Measurements from ENCODE around the gene SNHG17.
"Not testable (repeated sequence)": the region's sequence is repeated elsewhere in the genome, so short reads cannot be mapped to it uniquely, and the experiment has no call there.

Gene SNHG17

DNA sequence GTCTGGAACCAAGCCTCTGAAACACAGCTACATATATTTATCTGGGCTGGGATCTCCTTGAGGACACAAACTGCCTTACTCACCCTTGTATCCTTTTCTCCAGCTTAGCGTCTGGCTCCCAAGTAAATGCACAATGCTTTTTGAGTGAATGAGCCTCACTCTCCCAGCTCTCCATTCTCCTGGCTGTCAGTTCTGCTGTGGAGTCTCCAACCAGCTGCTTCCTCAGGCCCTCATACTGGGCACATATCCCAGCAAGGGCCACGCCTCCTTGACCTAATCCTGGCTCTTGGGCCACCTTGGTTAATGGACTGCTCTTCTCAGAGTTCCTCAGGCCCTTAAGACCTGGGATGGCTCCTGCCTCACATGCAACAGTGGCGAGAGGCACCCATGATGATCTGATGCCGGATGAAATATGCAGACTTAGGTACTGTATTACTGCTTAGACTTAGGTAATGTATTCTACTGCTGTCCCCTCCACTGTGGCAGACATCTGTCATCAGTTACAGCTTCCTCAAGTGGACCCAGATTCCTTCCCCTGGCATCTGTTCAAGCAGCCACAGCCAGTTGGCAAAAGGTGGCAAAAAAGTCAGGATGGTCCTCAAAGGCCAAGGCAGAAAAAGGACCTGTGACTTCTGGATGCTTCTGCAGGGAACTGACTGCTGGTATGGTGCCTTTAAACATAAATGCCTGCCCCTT lies 16.5 kb downstream of the SNHG17 start:
- H3K36me3 ChIP-seq (ENCODE audit: insufficient read depth, low read length): peaks cover 41% of the 10 kb centered on the region
- no peak overlapping the region for H3K9ac ChIP-seq (ENCODE audit: low read depth, low read length)
- H3K4me1 ChIP-seq (ENCODE audit: insufficient read depth, low read length): peaks cover 8% of the 10 kb centered on the region
- no peaks in the 10 kb centered on the region for H3K9me3 ChIP-seq (ENCODE audit: control insufficient read depth, insufficient read depth, low read length)

DNA sequence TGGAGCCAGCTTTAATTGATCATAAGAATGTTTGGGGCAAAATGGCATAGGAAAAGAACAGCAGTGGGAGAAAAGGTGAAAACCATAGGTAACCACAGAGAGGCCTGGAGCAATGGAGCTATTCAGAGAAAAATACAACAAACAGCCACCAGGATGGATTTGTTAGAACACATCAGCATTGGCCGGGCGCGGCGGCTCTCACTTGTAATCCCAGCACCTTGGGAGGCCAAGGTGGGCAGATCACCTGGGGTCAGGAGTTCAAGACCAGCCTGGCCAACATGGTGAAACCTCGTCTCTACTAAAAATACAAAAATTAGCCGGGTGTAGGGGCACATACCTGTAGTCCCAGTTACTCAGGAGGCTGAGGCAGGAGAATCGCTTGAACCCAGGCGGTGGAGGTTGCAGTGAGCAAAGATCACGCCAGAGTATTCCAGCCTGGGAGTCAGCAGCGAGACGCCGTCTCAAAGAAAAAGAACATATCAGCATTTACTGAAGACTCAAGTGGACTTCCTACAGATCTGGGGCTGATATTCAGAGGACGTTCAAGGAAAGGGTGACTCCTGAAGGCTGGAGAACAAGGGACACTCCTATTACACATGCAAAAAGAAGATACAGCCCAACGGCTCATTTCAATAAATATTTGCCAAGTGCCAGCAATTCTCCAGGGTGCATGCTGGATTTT lies 20.2 kb downstream of the SNHG17 start:
- Histone ChIP-seq H3K9me3 (ENCODE audit: control insufficient read depth, insufficient read depth, low read length) (no peaks in the 10 kb centered on the region), H3K4me1 (ENCODE audit: insufficient read depth, low read length) (peaks cover 8% of the 10 kb centered on the region), H3K36me3 (ENCODE audit: insufficient read depth, low read length) (peaks cover 17% of the 10 kb centered on the region; the same call in 1 of the 2 replicates), H3K9ac (ENCODE audit: low read depth, low read length) (no peak overlapping the region)

DNA sequence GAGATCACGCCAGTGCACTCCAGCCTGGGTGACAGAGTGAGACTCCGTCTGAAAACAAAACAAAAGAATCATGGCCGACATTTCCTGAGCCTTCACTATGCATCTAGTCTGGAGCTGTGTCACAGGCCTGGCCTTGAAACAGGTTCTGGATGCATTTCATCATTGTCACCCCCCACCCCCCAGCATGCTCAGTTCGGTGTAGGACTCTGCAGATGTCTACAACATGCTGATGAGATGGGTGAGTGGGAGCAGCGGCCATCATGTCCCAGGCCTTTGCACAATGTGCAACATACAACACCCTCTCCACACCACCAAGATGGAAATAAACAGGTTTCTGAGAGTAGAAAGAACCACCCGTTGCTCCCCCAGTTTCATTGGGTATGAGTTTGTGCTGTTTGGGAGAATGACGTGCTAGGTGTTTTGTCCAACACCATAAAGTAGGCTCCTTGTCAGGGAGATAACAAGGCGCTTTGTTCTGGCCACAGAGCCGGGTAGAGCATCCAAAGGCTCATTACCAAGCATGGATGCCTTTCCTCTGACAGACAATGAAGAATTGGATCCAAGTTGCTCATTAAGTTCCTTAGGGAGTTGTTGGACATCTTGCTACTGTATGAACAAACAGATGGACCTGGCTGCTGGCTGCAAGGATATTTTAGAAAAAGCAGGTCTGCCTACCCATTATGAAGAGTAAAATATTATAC lies 22.1 kb downstream of the SNHG17 start:
- peaks cover 8% of the 10 kb centered on the region for H3K4me1 ChIP-seq (ENCODE audit: insufficient read depth, low read length)
- no peak overlapping the region for H3K9ac ChIP-seq (ENCODE audit: low read depth, low read length)
- H3K9me3 ChIP-seq (ENCODE audit: control insufficient read depth, insufficient read depth, low read length): no peaks in the 10 kb centered on the region
- peaks cover 9% of the 10 kb centered on the region; the same call in 1 of the 2 replicates for H3K36me3 ChIP-seq (ENCODE audit: insufficient read depth, low read length)

DNA sequence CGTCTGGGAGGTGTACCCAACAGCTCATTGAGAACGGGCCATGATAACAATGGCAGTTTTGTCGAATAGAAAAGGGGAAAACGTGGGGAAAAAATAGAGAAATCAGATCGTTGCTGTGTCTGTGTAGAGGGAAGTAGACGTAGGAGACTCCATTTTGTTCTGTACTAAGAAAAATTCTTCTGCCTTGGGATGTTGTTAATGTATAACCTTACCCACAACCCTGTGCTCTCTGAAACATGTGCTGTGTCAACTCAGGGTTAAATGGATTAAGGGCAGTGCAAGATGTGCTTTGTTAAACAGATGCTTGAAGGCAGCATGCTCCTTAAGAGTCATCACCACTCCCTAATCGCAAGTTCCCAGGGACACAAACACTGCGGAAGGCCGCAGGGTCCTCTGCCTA lies 27.3 kb downstream of the SNHG17 start:
- H3K9me3 ChIP-seq (ENCODE audit: control insufficient read depth, insufficient read depth, low read length); H3K36me3 ChIP-seq (ENCODE audit: insufficient read depth, low read length); H3K4me1 ChIP-seq (ENCODE audit: insufficient read depth, low read length); H3K9ac ChIP-seq (ENCODE audit: low read depth, low read length): not testable (repeated sequence)

DNA sequence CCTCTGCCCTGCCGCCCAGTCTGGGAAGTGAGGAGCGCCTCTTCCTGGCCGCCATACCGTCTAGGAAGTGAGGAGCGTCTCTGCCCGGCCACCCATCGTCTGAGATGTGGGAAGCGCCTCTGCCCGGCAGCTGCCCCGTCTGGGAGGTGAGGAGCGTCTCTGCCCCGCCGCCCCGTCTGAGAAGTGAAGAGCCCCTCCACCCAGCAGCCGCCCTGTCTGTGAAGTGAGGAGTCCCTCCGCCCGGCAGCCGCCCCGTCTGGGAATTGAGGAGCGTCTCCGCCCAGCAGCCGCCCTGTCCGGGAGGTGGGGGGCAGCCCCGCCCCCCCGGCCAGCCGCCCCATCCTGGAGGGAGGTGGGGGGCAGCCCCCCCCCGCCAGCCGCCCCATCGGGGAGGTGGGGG lies 27.8 kb downstream of the SNHG17 start:
- Histone ChIP-seq H3K36me3 (ENCODE audit: insufficient read depth, low read length) (no peaks in the 10 kb centered on the region; the same call in 1 of the 2 replicates), H3K9ac (ENCODE audit: low read depth, low read length) (no peak overlapping the region), H3K9me3 (ENCODE audit: control insufficient read depth, insufficient read depth, low read length) (peaks cover 3% of the 10 kb centered on the region; the same call in 1 of the 2 replicates), H3K4me1 (ENCODE audit: insufficient read depth, low read length) (no peaks in the 10 kb centered on the region)

DNA sequence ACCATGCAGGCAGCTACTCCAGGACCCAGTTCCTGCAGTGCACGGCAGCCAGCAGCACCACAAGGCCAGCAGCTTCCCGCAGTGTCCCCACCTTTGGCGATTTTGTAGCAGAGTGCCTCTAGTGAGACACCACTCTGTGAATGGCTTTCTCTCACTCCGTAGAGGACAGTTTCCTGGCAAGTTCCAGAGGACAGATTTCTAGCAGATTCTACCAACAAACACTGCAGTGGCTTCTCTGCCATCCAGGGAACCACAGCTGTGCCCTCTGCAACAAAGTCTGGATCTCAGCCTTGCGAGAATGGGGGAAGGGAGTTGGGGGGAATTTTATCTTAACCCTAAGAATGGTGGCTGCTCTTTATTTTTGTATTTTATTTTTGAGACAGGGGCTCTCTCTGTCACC lies 28.7 kb downstream of the SNHG17 start:
- Histone ChIP-seq H3K36me3 (ENCODE audit: insufficient read depth, low read length) (no peaks in the 10 kb centered on the region; the same call in 1 of the 2 replicates), H3K9ac (ENCODE audit: low read depth, low read length) (no peak overlapping the region), H3K4me1 (ENCODE audit: insufficient read depth, low read length) (no peaks in the 10 kb centered on the region), H3K9me3 (ENCODE audit: control insufficient read depth, insufficient read depth, low read length) (peaks cover 3% of the 10 kb centered on the region; the same call in 1 of the 2 replicates)

DNA sequence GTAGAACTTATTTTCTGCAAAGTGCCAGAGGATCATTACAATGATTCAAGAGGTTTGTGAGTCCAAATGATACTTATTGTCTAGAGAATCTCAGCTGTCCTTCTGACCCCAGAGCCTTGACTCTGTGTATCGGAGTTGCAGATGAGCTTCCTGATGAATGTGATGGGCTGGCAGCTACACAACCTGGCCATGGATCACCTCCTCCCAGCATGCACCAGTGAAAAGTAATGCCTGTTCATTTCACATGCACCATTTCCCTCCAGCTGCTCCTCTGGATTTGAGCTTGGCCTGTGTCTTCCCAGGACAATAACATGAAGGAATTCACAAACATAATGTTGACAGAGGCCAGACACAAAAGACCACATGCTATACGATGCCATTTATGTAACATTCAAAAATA lies 30.0 kb downstream of the SNHG17 start:
- H3K9ac ChIP-seq (ENCODE audit: low read depth, low read length): no peak overlapping the region
- no peaks in the 10 kb centered on the region; the same call in 1 of the 2 replicates for H3K36me3 ChIP-seq (ENCODE audit: insufficient read depth, low read length)
- H3K4me1 ChIP-seq (ENCODE audit: insufficient read depth, low read length): no peaks in the 10 kb centered on the region

DNA sequence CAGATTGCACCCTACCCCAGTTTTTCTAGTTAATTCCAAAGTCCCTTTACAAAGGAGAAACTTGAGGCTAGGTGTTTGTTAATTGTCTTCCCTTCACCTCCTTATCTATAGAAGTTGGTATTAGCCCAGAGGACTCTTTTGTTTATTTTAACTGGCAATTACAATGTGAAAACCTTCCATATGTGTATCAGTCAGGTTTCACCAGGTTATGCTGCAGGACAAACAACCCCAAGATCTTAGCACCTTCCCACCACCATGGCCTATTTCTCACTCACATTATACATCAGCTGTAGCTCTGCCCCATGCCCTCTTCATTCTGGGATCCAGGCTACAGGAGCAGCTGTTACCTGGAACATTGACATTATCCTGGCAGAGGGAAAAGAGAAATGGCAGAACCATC lies 31.1 kb downstream of the SNHG17 start:
- Histone ChIP-seq H3K4me1 (ENCODE audit: insufficient read depth, low read length) (no peaks in the 10 kb centered on the region), H3K9ac (ENCODE audit: low read depth, low read length) (no peak overlapping the region), H3K9me3 (ENCODE audit: control insufficient read depth, insufficient read depth, low read length) (peaks cover 3% of the 10 kb centered on the region; the same call in 1 of the 2 replicates), H3K36me3 (ENCODE audit: insufficient read depth, low read length) (no peaks in the 10 kb centered on the region; the same call in 1 of the 2 replicates)

More for the DNA sequence above, 30.0 kb downstream of the SNHG17 start:
- H3K9me3 ChIP-seq (ENCODE audit: control insufficient read depth, insufficient read depth, low read length): peaks cover 3% of the 10 kb centered on the region; the same call in 1 of the 2 replicates

DNA sequence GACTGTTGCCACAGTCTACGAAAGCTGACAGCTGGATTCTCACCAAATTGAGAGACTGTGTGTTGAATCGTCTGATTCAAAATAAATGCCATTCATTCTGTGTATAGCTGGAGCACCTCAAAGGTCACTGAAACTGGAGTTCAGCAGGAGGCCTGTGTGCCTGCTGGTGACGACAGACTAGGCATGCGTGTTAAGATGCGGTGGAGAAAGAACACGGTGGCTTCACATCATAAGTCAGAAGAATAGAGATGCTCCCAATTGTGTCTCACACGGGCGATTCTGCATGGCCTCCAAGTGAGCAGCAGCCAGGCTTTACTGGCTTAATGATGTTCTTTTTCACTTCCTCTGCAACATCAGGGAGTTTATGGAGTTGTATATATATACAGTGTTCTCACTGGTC lies 32.3 kb downstream of the SNHG17 start:
- Histone ChIP-seq H3K4me1 (ENCODE audit: insufficient read depth, low read length) (no peaks in the 10 kb centered on the region), H3K9me3 (ENCODE audit: control insufficient read depth, insufficient read depth, low read length) (peaks cover 3% of the 10 kb centered on the region; the same call in 1 of the 2 replicates), H3K9ac (ENCODE audit: low read depth, low read length) (no peak overlapping the region), H3K36me3 (ENCODE audit: insufficient read depth, low read length) (no peaks in the 10 kb centered on the region; the same call in 1 of the 2 replicates)

DNA sequence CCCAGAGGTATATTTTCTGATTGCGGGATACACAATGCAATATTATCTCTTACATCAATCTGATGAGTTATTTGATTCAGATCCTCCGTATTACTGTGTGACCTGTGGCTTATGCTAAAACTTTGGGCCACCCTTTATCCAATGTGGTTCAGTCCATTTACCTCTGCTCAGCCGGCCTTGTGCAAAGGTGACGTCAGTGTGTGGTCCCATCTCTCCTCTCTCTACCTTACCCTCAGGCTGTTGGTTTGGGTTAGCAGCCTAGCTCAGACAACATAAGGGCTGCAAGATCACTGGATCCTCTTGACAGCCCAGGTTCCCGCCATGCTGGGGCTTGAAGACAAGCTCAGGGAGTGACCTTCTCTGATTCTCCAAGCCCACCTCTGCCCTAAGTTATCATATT lies 33.0 kb downstream of the SNHG17 start:
- no peaks in the 10 kb centered on the region; the same call in 1 of the 2 replicates for H3K36me3 ChIP-seq (ENCODE audit: insufficient read depth, low read length)
- H3K9me3 ChIP-seq (ENCODE audit: control insufficient read depth, insufficient read depth, low read length): peaks cover 3% of the 10 kb centered on the region; the same call in 1 of the 2 replicates
- H3K9ac ChIP-seq (ENCODE audit: low read depth, low read length): no peak overlapping the region
- H3K4me1 ChIP-seq (ENCODE audit: insufficient read depth, low read length): no peaks in the 10 kb centered on the region

DNA sequence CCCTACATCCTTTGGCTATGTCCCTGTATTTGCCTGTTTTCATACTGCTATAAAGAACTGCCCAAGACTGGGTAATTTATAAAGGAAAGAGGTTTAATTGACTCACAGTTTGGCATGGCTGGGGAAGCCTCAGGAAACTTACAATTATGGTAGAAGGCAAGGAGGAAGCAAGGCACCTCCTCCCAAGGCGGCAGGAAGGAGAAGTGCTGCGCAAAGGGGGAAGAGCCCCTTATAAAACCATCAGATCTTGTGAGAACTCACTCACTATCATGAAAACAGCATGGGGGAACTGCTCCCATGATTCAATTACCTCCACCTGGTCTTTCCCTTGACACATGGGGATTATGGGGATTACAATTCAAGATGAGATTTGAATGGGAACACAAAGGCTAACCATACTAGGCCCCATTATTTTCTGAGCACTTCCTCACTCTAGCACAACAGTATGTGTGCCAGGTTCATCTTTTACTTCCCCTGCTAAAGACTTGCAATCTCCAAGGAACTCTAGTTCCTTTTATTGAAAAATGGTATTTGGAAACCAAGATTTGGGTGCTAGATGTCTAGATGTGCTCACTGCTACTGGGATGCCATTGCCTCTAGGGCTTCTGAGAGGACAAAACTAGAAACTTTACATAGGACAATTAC lies 39.3 kb downstream of the SNHG17 start:
- not testable (repeated sequence) for H3K36me3 ChIP-seq (ENCODE audit: insufficient read depth, low read length); H3K9me3 ChIP-seq (ENCODE audit: control insufficient read depth, insufficient read depth, low read length); H3K9ac ChIP-seq (ENCODE audit: low read depth, low read length)

DNA sequence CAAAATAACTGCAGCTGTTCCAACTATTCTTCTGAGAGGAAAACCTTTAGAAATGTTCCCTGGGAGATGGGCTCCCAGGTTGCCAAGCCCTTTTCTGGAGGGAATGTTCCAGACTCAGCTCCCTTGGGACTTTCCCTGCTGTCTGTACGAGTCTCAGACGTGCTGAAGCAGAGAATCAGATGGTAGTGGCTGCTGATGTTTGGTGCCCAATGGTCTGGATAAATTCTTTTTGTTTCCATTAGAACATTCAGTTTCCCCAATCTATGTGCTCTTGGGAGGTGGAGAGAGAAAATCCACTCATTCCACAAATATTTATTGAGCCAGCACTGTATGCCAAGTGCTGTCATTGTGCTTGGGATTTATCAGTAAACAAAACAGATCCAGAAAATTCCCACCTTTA lies 40.0 kb downstream of the SNHG17 start:
- Histone ChIP-seq H3K4me1 (ENCODE audit: insufficient read depth, low read length) (no peaks in the 10 kb centered on the region), H3K9ac (ENCODE audit: low read depth, low read length) (no peak overlapping the region), H3K36me3 (ENCODE audit: insufficient read depth, low read length) (no peaks in the 10 kb centered on the region), H3K9me3 (ENCODE audit: control insufficient read depth, insufficient read depth, low read length) (no peaks in the 10 kb centered on the region)

More for the DNA sequence above, 39.3 kb downstream of the SNHG17 start:
- H3K4me1 ChIP-seq (ENCODE audit: insufficient read depth, low read length): not testable (repeated sequence)

DNA sequence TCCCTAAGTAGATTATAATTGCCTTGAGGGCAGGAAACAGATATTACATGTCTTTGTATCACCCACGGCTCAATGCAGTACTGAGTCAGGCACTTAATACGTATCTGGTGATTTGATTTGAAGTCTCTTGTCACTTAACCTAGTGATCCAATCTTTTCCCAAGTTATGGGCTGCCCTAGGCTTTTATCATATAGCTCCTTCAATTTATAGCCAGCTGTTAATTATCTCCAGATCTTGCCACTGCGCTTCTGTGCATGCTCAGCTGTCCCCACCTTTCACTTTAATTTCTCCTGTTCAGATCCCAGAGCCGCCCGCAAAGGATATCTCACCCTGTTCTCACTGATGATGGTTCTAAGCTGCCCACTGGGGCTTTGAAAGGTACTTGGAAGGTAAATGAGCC lies 41.9 kb downstream of the SNHG17 start:
- Histone ChIP-seq H3K9me3 (ENCODE audit: control insufficient read depth, insufficient read depth, low read length) (no peaks in the 10 kb centered on the region), H3K36me3 (ENCODE audit: insufficient read depth, low read length) (no peaks in the 10 kb centered on the region), H3K4me1 (ENCODE audit: insufficient read depth, low read length) (no peaks in the 10 kb centered on the region), H3K9ac (ENCODE audit: low read depth, low read length) (no peak overlapping the region)

DNA sequence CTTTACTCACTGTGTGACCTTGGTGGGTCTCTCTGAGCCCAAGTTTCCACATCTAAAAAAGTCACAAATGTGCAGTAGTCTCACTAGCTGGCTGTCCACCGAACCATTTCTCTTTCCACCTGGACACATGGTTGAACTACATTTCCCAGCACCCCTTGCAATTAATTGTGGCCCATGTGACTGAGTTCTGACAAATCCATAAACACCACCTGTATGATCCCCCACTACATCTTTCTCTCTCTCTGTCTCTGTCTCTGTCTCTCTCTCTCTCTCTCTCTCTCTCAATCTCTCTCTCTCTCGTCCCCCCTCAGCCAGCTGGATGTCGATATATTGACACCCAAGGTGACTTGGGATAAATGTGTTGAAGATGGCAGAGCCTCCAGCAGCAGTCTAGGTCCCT lies 42.8 kb downstream of the SNHG17 start:
- Histone ChIP-seq H3K9ac (ENCODE audit: low read depth, low read length) (no peak overlapping the region), H3K4me1 (ENCODE audit: insufficient read depth, low read length) (no peaks in the 10 kb centered on the region), H3K36me3 (ENCODE audit: insufficient read depth, low read length) (no peaks in the 10 kb centered on the region), H3K9me3 (ENCODE audit: control insufficient read depth, insufficient read depth, low read length) (no peaks in the 10 kb centered on the region)

Data from ES-I3 (cell line).